NT2/D1 (cell line): ENCODE data around the gene C5orf63.
A peak's percentile ranks its signal among the peaks of the same experiment; 100 is the strongest.

Experiments
- DNase-seq: peaks from one replicate; pipeline ENCODE4 v3.0.0-alpha.2; 2011; ENCODE audit warnings: low read depth, low spot score
- H3K27me3 ChIP-seq: 2 replicates; pipeline ENCODE4 v1.6.0; 2011; ENCODE audit warnings: mild to moderate bottlenecking; ENCODE audit not compliant: insufficient read length, insufficient read depth
- H3K36me3 ChIP-seq: 2 replicates; pipeline ENCODE4 v1.6.1; 2011; ENCODE audit warnings: mild to moderate bottlenecking, low read length, mixed read lengths; ENCODE audit not compliant: insufficient read depth, insufficient read length
- H3K4me1 ChIP-seq: 2 replicates; pipeline ENCODE4 v1.5.1; 2011; ENCODE audit not compliant: insufficient read depth, insufficient read length
- H3K4me3 ChIP-seq: 2 replicates; pipeline ENCODE4 v1.5.1; 2011; ENCODE audit warnings: low read depth; ENCODE audit not compliant: insufficient read length
- H3K9ac ChIP-seq: 2 replicates; pipeline ENCODE4 v1.6.0; 2011; ENCODE audit warnings: low read depth; ENCODE audit not compliant: insufficient read length
- H3K9me3 ChIP-seq: 2 replicates; pipeline ENCODE4 v1.5.1; 2011; ENCODE audit warnings: mild to moderate bottlenecking, low read length; ENCODE audit not compliant: insufficient read depth
- SUZ12 ChIP-seq: IDR thresholded peaks from 2 replicates; pipeline ENCODE4 v1.6.1; 2011; ENCODE audit not compliant: insufficient read length, insufficient read depth; ENCODE audit errors: extremely low read depth
- YY1 ChIP-seq: IDR thresholded peaks from 2 replicates; pipeline ENCODE4 v1.6.1; 2011; ENCODE audit not compliant: insufficient read length, insufficient read depth
- ZNF274 ChIP-seq: IDR thresholded peaks from 2 replicates; pipeline ENCODE4 v1.6.1; 2011; ENCODE audit warnings: mild to moderate bottlenecking, low read depth, low read length

Gene C5orf63

GRCh38 chr5:127046343-127047072 is 26.8 kb downstream of the C5orf63 start:
- DNase-seq: no peak
- no peak for TF ChIP-seq YY1
- no peak for TF ChIP-seq ZNF274
- no peak for TF ChIP-seq SUZ12

GRCh38 chr5:127042593-127042992 is 30.7 kb downstream of the C5orf63 start:
- Histone ChIP-seq H3K9ac (no peak overlapping the region), H3K36me3 (no peaks in the 10 kb centered on the region), H3K9me3 (no peaks in the 10 kb centered on the region), H3K27me3 (no peaks in the 10 kb centered on the region), H3K4me3 (no peak overlapping the region), H3K4me1 (peaks cover 4% of the 10 kb centered on the region)
- TF ChIP-seq ZNF274: no peak
- TF ChIP-seq SUZ12: no peak
- no peak for TF ChIP-seq YY1
- DNase-seq: no peak

More at GRCh38 chr5:127046343-127047072, 26.8 kb downstream of the C5orf63 start:
- Histone ChIP-seq H3K9ac (no peak overlapping the region), H3K27me3 (no peaks in the 10 kb centered on the region), H3K4me3 (no peak overlapping the region), H3K36me3 (no peaks in the 10 kb centered on the region), H3K9me3 (no peaks in the 10 kb centered on the region), H3K4me1 (peaks cover 4% of the 10 kb centered on the region)

GRCh38 chr5:127041571-127041970 is 31.7 kb downstream of the C5orf63 start:
- Histone ChIP-seq H3K4me1 (peaks cover 4% of the 10 kb centered on the region), H3K4me3 (no peak overlapping the region), H3K27me3 (no peaks in the 10 kb centered on the region), H3K36me3 (no peaks in the 10 kb centered on the region), H3K9me3 (no peaks in the 10 kb centered on the region), H3K9ac (no peak overlapping the region)
- no peak for TF ChIP-seq ZNF274
- TF ChIP-seq SUZ12: no peak
- TF ChIP-seq YY1: no peak
- no peak for DNase-seq

- DNase-seq: no peak
- no peak overlapping the region for H3K4me3 ChIP-seq
Observed at GRCh38 chr5:127040796-127041520, 32.3 kb downstream of the C5orf63 start.

GRCh38 chr5:127038550-127038949 is 34.8 kb downstream of the C5orf63 start:
- H3K9me3 ChIP-seq: no peaks in the 10 kb centered on the region
- no peaks in the 10 kb centered on the region for H3K36me3 ChIP-seq
- H3K4me1 ChIP-seq: peaks cover 4% of the 10 kb centered on the region
- TF ChIP-seq SUZ12 (no peak), YY1 (no peak), ZNF274 (no peak)
- DNase-seq: no peak
- H3K4me3 ChIP-seq: no peak overlapping the region
- no peaks in the 10 kb centered on the region for H3K27me3 ChIP-seq
- H3K9ac ChIP-seq: no peak overlapping the region

More at GRCh38 chr5:127040796-127041520, 32.3 kb downstream of the C5orf63 start:
- no peak overlapping the region for H3K9ac ChIP-seq
- no peak for TF ChIP-seq SUZ12
- no peak for TF ChIP-seq YY1
- no peak for TF ChIP-seq ZNF274
- no peaks in the 10 kb centered on the region for H3K36me3 ChIP-seq
- H3K4me1 ChIP-seq: peaks cover 4% of the 10 kb centered on the region
- H3K27me3 ChIP-seq: no peaks in the 10 kb centered on the region
- H3K9me3 ChIP-seq: no peaks in the 10 kb centered on the region

GRCh38 chr5:127031863-127032232 is 41.5 kb downstream of the C5orf63 start:
- Histone ChIP-seq H3K4me3 (no peak overlapping the region), H3K36me3 (no peaks in the 10 kb centered on the region), H3K9ac (no peak overlapping the region), H3K27me3 (peaks cover 23% of the 10 kb centered on the region), H3K9me3 (no peaks in the 10 kb centered on the region), H3K4me1 (no peaks in the 10 kb centered on the region)
- TF ChIP-seq YY1 (no peak), SUZ12 (no peak), ZNF274 (no peak)
- DNase-seq: no peak

GRCh38 chr5:127031147-127031862 is 42.0 kb downstream of the C5orf63 start:
- H3K36me3 ChIP-seq: no peaks in the 10 kb centered on the region
- no peaks in the 10 kb centered on the region for H3K9me3 ChIP-seq
- H3K4me3 ChIP-seq: peak overlapping the region; percentile 79
- TF ChIP-seq ZNF274: no peak
- TF ChIP-seq YY1: no peak
- TF ChIP-seq SUZ12: no peak
- peak overlapping the region; percentile 88 for H3K9ac ChIP-seq
- no peaks in the 10 kb centered on the region for H3K4me1 ChIP-seq
- no peak for DNase-seq
- H3K27me3 ChIP-seq: peaks cover 23% of the 10 kb centered on the region
